GM18870 (cell line): ENCODE measurements around the gene MEF2B.
"Not testable (repeated sequence)": the region's sequence is repeated elsewhere in the genome, so short reads cannot be mapped to it uniquely, and the experiment has no call there.

Experiments
- ATAC-seq: cut with Tn5 transposase; IDR thresholded peaks from one replicate; pipeline ENCODE4 v1.9.1; 2021; ENCODE audit warnings: moderate library complexity; ENCODE audit not compliant: unreplicated experiment

MEF2B gene

GRCh38 chr19:19132912-19133311 lies 37.2 kb downstream of the MEF2B start:
- no peak for ATAC-seq

DNA sequence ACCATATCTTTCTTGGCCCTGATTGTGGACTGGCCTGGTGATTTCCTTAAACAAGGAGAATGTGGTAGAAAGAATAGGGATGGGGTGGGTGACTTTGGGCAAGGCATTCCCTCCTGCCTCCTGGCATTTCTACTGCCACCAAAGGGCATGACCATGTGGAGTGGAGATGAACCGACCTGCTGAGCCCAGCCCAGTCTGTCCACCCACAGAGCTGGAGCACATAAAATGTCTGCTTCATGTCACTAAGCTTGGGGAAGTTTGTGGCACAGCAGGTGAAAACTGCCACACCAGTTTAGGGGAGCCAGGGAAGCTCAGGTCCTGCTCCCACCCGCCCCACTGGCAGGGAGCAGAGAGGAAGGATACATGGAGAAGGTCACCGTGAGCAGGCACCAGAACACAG lies 38.1 kb downstream of the MEF2B start:
- ATAC-seq = no peak

DNA sequence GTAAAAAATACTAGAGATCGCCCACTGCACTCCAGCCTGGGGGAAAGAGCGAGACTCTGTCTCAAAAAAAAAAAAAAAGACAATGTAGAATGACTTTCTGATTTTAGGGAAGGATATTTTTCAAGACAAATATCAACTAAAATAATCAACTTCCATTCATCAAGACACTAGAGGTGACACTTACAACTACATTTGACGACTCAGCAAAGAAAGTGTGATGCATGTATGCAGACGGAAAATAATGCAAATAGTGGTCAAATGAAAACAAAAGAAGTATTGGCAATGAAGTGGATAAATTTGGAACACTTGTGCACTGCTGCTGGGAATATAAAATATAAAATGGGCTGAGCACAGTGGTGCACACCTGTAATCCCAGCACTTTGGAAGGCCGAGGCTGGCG lies 44.0 kb downstream of the MEF2B start:
- no peak for ATAC-seq

DNA sequence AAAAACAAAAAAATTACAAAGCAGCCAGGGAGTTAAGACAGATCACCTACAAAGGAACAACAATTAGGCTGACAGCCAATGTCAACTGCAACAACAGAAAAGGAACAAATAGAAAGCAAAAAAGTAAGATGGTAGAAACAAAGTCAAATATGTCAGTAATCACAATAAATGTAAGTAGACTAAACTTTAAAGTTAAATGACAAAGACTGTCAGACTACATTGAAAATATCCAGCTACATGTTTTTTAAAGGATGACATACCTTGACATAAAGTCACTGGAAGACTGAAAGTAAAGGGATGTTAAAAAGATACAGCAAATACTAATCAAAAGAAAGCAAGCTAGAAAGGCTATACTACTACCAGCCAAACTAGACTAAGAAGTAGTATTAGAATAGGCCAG lies 46.7 kb downstream of the MEF2B start:
- no peak for ATAC-seq

- no peak for ATAC-seq
Measured at GRCh38 chr19:19122902-19123301, 47.2 kb downstream of the MEF2B start.

- ATAC-seq = no peak
Measured at GRCh38 chr19:19121371-19121770, 48.7 kb downstream of the MEF2B start.

- ATAC-seq = no peak
Measured at GRCh38 chr19:19120308-19121231, 49.5 kb downstream of the MEF2B start.

GRCh38 chr19:19119325-19120237 lies 50.5 kb downstream of the MEF2B start:
- ATAC-seq = no peak

GRCh38 chr19:19115954-19116353 lies 54.1 kb downstream of the MEF2B start:
- ATAC-seq = no peak

- ATAC-seq = no peak
Measured at GRCh38 chr19:19113040-19113626, 56.9 kb downstream of the MEF2B start.

DNA sequence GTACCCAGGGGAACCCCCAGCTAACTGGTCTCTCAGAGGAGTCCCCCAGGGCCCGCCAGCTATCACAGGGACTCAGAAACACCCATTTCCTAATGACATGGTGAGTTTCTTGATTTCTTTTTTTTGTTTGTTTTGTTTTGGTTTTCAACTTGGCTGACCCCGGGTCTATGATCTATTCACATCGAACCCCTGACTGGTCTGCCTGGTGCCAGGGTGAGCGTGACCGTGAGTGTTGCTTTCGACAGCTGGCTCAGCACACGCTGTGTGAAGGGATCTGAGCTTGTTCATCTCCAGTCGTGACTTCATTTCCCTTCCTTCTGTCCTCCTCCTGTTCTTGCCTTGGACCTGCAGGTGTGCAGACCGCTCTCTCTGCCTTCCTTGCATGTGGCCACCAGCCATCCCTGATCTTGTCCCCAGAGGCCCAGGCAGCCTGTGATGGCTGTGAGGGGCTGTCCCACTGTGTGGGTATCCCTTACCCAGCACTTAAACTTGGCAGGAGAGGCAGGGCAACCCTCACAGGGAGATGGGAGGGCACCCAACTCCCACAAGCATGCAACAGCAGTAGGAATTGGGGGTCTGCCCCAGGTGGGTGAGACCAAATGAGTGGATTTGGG lies 58.0 kb downstream of the MEF2B start:
- ATAC-seq = no peak

DNA sequence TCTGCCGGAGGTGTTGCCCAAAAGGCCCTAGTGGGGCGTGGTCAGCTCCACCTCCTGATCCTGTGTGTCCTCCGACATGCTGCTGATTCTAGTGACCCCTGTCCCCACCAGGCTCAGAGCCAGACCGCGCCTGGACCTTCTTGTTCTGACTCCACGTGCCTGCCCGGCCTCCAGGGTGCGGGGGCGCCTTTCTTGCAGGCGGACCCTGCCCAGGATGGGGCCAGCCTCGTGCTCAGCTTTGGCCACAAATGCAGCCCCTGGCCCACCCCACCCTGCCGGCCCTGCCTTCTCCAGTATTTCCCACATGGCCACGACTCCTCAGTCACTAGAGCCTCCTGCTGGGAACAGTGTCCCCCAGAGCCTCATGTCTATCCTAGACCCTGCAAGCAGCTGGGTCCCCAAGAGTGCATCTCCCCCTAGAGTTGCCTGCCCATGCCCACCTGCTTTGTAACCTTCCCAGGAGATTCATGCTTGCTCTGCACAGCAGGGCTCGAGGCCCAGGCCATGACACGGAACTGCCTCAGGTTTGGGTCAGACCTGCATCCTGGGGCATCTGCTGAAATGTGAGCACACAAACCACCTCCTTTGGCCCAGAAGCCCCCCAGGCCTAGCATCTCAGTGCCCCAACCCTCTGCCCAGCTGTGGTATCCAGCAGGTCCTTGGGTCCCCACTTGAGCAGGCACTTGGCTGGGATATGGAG lies 58.8 kb downstream of the MEF2B start:
- ATAC-seq = no peak

DNA sequence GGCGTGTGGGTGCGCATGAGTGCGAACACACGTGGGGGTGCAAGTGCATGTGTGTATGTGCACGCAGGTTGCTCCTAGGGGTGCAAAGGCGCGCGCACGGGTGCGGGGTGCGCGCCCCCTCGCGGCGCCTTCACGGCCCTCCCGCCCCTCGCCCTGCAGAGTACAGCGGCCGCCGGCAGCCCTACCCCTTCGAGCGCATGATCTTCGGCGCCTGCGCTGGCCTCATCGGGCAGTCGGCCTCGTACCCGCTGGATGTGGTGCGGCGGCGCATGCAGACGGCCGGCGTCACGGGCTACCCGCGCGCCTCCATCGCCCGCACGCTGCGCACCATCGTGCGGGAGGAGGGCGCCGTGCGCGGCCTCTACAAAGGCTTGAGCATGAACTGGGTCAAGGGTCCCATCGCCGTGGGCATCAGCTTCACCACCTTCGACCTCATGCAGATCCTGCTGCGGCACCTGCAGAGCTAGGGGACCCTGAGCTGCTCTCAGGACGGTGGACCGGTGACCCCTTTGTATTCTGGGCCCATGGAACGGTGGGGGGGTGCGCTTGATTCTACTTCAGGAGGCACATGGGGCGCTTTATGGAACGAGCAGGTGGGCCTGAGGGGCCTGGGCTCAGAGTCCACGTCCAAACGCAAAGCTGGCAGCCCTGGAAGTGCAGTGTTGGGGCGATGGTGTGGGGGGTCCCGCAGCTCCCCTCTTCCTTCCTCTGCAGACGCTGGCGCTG lies 59.5 kb downstream of the MEF2B start:
- ATAC-seq = no peak

DNA sequence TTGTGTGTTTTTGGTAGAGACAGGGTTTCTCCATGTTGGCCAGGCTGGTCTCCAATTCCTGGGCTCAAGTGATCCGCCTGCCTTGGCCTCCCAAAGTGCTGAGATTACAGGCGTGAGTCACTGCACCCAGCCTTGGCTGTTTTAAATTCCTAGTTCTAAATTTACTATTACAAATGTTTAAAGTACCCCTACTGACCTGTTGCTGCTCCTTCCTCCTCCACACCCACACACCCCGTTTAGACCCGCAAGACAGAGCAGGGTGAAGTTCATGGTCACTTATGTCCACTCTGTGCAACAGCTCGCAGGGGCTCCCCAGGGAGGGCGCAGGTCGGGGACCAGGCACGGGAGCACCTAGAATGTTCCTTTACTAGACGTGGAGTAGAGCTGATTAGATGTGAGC lies 60.5 kb downstream of the MEF2B start:
- no peak for ATAC-seq

DNA sequence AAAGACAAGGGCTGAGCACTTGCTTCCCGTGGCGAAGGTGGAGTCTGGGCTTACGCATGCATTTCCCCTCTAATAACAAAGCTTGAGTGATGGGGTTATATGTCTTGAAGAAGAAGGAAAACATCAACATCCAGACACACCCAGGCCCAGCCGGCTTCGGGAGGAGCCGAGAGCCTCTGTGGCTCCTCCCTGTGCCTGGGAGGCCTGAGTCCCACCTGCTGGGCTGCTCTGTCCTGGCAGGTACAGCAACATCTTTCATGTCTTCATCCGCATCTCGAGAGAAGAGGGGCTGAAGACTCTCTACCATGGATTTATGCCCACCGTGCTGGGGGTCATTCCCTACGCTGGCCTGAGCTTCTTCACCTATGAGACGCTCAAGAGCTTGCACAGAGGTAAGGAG lies 62.4 kb downstream of the MEF2B start:
- ATAC-seq = no peak

GRCh38 chr19:19106938-19107337 lies 63.1 kb downstream of the MEF2B start:
- not testable (repeated sequence) for ATAC-seq

DNA sequence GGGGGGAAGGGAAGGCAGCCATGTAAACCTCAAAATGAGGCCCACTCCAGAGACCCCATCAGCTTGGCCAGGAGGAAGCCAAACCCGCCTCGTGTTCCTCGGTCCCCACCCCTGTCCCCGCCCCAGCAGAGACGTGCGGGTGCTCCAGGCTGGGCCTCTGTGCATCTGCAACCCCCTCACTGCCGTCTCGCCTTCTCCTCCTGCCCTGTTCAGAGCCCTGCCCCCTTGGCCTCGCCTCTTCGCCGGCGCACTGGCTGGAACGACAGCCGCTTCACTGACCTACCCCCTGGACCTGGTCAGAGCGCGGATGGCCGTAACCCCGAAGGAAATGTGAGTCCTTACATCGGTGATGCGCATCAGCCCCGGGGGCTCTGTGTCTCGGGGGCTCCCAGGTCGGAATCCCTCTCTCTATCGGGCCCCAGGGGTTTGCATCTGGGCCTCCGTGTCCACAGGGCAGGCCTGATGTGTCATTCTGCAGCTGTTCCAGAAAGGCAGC lies 64.0 kb downstream of the MEF2B start:
- ATAC-seq = no peak

DNA sequence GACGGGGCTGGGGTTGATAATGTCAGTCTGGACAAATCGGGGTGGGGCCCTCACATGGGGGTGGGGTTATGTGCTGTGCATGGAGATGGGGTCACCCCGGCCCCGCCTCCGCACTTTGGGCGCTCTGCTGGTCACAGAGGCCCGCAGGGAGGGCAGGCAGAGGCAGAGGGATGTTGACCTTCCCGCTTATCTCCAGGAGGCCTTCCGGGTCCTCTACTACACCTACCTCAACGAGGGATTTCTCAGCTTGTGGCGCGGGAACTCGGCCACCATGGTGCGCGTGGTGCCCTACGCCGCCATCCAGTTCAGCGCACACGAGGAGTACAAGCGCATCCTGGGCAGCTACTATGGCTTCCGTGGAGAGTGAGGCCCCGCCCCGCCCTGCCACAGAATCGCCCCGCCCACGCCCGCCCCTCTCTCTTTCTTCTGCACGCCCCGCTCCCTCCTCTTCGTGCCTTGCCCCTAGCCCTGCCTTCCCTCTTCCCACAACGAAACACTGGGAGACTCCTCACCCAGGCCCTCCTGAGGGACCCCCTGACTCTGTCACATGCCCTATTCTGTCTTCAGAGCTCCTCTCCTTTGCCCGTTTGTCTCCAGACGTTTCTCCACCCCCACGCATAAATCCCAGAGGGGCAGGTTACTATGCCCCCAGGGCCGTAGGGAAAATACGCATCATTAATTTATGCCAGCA lies 64.6 kb downstream of the MEF2B start:
- ATAC-seq = no peak

DNA sequence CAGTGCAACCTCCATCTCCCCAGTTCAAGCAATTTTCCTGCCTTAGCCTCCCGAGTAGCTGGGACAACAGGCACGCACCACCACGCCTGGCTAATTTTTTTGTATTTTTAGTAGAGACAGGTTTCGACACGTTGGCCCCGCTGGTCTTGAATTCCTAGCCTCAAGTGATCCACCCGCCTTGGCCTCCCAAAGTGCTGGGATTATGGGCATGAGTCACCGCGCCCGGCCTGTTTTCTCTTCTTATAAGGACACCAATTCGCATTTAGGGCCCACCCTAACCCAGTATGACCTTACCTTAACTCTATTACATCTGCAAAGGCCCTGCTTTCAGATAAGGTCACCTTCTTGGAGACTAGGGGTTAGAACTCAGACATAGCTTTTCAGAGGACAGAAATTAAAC lies 66.9 kb downstream of the MEF2B start:
- no peak for ATAC-seq
